VCaP (cell line): Measurements from ENCODE around the gene DNPH1.

Experiments used
- H3K27ac ChIP-seq: fragments of 450-650 bp; 2 replicates; pipeline ENCODE4 v1.5.1; 2017
- TF ChIP-seq, protein P1 (sequence below): fragments of 450-650 bp; conservative IDR thresholded peaks from 2 replicates; pipeline ENCODE4 v1.5.1; 2017; ENCODE audit warnings: mild to moderate bottlenecking, moderate library complexity

The DNPH1 gene

DNA sequence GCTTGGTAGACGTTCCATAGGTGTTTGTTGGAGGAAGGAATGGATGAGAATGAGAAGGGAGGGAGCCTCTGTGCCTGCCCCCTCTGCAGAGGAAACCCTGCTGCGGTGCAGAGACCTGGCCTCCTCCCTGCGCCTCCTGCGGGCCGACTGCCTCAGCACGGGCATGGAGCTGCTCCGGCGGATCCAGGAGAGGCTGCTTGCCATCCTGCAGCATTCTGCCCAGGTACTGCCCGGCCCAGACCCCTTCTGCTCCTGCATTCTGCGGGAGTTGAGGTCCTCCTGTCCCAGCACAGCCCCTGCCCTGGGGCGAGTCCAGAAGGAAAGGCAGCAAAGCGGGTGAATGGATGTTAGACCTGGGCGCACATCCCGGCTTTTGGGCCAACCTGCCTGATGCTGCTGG, 6.1 kb downstream of the DNPH1 start:
- H3K27ac ChIP-seq: no peak overlapping the region
- TF ChIP-seq, protein P1, sequence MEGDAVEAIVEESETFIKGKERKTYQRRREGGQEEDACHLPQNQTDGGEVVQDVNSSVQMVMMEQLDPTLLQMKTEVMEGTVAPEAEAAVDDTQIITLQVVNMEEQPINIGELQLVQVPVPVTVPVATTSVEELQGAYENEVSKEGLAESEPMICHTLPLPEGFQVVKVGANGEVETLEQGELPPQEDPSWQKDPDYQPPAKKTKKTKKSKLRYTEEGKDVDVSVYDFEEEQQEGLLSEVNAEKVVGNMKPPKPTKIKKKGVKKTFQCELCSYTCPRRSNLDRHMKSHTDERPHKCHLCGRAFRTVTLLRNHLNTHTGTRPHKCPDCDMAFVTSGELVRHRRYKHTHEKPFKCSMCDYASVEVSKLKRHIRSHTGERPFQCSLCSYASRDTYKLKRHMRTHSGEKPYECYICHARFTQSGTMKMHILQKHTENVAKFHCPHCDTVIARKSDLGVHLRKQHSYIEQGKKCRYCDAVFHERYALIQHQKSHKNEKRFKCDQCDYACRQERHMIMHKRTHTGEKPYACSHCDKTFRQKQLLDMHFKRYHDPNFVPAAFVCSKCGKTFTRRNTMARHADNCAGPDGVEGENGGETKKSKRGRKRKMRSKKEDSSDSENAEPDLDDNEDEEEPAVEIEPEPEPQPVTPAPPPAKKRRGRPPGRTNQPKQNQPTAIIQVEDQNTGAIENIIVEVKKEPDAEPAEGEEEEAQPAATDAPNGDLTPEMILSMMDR: no peak

DNA sequence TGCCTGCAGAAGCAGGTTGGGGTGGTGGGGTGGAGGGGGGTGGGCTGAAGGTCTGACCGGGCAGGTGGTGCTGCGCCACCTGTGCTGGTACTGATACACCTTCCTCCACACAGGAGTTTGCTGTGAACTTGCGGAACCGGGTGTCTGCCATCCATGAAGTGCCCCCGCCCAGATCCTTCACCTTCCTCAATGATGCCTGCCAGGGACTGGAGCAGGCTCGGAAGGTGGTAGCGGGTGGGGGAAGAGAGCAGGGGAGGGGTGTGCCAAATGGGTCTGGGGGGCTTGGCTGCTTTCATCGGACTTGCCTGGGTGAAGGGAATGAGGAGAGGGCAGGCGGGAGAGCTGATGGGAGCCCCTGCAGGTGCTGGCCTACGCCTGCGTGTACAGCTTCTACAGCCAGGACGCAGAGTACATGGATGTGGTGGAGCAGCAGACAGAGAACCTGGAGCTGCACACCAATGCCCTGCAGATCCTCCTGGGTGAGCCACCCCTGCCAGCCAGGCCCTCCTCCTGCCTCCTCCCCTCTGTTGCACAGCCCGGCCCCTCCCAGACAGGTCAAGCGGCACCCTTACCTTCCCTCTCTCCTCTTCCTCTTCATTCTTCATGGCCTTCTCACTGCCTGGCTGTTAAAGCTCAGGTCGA, 6.7 kb downstream of the DNPH1 start:
- H3K27ac ChIP-seq: no peak overlapping the region
- TF ChIP-seq, protein P1: no peak

DNA sequence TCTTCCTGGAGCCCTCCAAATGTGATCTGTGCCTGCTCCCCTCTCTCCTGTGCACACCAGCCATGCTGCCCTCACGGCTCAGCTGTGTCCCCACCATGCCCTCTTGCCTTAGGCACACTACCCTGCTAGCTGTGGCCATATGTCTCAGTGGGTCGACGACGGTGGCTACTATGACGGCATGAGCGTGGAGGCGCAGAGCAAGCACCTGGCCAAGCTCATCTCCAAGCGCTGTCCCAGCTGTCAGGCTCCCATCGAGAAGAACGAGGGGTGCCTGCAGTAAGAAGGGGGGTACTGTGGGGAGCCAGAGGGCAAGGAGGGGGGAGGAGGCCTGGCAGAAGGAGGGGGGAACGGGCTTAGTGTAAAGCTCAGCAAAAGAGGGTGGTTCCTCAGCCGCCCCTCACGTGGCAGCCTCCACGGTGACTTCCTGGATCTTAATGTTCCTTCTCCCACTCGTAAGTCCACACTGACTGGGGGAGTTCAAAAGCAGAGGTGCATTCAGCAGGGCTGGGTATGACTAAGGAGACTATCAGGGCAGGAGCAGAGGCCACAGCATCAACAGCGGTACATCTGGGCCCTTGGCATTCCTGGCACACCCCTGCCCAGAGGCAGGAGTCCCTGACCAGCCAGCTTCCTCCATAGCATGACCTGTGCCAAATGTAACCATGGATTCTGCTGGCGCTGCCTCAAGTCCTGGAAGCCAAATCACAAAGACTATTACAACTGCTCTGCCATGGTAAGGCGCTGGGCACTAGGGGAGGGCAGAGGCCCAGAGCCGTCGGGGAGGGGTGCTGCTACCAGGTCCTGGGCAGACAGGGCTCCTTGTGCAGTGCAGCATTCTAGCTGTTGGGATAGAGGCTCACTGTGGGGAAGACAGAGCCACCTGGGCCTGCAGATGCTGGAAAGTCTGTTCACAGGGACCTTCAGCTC, 8.0 kb downstream of the DNPH1 start:
- H3K27ac ChIP-seq: no peak overlapping the region
- TF ChIP-seq, protein P1: no peak

DNA sequence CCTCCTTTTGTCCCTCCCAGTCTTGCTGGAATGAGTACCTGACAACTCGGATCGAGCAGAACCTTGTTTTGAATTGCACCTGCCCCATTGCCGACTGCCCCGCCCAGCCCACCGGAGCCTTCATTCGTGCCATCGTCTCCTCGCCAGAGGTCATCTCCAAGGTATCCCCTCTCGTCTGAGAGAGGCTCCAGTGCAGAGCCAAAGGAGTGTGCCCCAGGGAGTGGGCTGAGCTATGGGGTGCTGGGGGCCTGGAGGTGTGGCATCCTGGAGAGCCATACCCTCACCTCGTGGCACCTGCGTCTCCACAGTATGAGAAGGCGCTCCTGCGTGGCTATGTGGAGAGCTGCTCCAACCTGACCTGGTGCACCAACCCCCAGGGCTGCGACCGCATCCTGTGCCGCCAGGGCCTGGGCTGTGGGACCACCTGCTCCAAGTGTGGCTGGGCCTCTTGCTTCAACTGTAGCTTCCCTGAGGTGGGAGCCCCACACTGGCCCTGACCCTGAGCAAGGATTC, 8.8 kb downstream of the DNPH1 start:
- H3K27ac ChIP-seq: no peak overlapping the region
- TF ChIP-seq, protein P1: no peak

DNA sequence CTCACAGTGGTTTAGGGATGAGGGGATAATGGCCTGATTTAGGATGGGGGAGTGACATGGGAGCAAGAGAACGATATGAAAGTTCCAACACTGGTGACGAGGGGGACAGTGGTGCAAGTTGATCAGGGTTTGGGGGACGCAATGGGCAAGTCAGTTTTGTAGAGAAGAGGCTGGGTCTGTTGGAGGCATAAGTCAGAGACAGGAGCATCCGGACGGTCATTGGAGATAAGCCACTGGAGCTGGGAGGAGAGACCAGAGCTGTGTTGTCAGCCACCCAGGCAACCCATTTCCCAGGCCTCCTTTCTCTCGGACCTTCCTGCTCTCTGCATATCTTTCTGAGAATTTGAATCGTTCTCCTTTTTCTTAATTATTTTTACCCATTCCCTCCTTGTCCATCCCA, 9.5 kb downstream of the DNPH1 start:
- TF ChIP-seq, protein P1: no peak
- no peak overlapping the region for H3K27ac ChIP-seq

DNA sequence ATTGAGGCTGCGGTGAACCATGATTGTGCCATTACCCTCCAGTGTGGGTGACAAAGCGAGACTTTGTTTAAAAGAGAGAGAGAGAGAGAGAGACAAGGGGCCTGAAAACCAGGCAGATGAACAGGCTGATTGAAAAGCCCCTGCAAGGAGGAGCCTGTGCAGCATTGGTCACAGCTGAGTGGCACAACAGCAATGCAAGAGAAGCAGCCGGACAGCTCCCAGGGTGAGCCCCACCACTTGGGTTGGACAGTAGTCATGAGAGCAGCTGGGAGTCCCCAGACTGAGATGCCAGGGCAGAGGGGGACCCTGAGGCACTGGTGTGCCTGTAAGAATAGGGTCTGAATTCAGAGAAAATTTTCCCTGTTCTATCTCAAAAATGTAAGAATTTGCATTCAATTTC, 10.2 kb downstream of the DNPH1 start:
- no peak overlapping the region for H3K27ac ChIP-seq
- TF ChIP-seq, protein P1: no peak

DNA sequence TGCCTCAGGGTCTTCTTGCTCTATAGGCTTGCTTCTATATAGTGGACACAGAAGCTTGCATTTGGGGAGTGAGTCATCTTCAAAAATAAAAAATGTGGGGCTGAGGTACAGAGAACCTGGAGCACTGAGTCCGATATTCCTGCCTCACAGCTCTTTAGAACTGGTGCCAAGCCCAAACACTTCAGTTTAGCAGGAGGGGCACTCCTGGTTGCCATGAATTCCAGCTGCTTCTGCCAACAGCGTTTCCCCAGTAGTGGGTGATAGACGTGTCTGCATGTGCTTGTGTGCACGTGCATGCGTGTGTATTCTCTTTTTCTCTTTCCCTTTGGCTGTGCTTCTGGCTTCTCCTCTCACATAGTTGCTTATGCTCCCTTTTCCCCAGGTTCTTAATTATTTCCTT, 11.9 kb downstream of the DNPH1 start:
- TF ChIP-seq, protein P1: no peak
- H3K27ac ChIP-seq: no peak overlapping the region
